ENCODE measurements around the gene VPS9D1. TPM values are rescaled to one million over a fixed set of nuclear protein-coding genes. Genes with fewer than 3 reads are reported as not detected.

VPS9D1 gene
- total and polyA plus RNA-seq, 10 of the 15 experiments (the other 5 are each of a cell fraction or from before 2014, with no cell fraction given) = 0.65 to 4.2 (median 1.1) TPM

- Histone ChIP-seq H3K36me3 (ENCODE audit: control insufficient read depth in 2 of 2, insufficient read depth in 2 of 2, low read length in 1 of 2) (peaks cover 28 to 31% of the 10 kb centered on the region in 2 experiments), H3K79me2 (ENCODE audit: control insufficient read depth, insufficient read depth, low read length) (no peaks in the 10 kb centered on the region), H3K9me3 (replicated peaks; ENCODE audit: control insufficient read depth, insufficient read depth, low read length) (no peaks in the 10 kb centered on the region; the same call in 2 of the 3 replicates), H3K4me3 (no peak overlapping the region), H3K4me2 (ENCODE audit: control insufficient read depth, insufficient read depth) (no peak overlapping the region), H3K4me1 (ENCODE audit: control insufficient read depth, insufficient read depth, low read length) (peaks cover 3% of the 10 kb centered on the region; the same call in 1 of the 2 replicates), H3K27ac (ENCODE audit: control insufficient read depth, insufficient read depth) (no peak overlapping the region), H3K27me3 (replicated peaks in 1 of 2; ENCODE audit: control insufficient read depth in 2 of 2, insufficient read depth in 2 of 2, low read length in 1 of 2) (no peaks in the 10 kb centered on the region), H3K9ac (ENCODE audit: control insufficient read depth, insufficient read depth, low read length) (no peak overlapping the region), H4K20me1 (ENCODE audit: control insufficient read depth, insufficient read depth) (no peaks in the 10 kb centered on the region), H2AFZ (ENCODE audit: control insufficient read depth, low read depth, low read length) (no peak overlapping the region)
- BruUV-seq (replicated peaks) = no TSS peak
- DNase-seq (ENCODE audit: low read depth, low spot score) (no peak), ATAC-seq (no peak), FAIRE-seq (no peak)
- WGBS (ENCODE audit: insufficient coverage, insufficient replicate concordance, low lambda C conversion rate, missing lambda C conversion rate) = 89% methylated on average over 17 of the region's 17 CpGs
- intact Hi-C loops (cut with micrococcal nuclease; ENCODE audit: unreplicated experiment) = no loop called here
- TF ChIP-seq ZNF274 (IDR thresholded peaks at IDR 0.05; ENCODE audit: insufficient read depth, insufficient read length) (no peak), EZH2 (IDR thresholded peaks at IDR 0.05; ENCODE audit: borderline replicate concordance, control insufficient read depth, low read depth, low read length) (no peak), NFYB (IDR thresholded peaks at IDR 0.05; ENCODE audit: insufficient read depth, low read depth, low read length) (no peak), NFIC (IDR thresholded peaks at IDR 0.05; ENCODE audit: low read depth, low read length) (no peak), EGR1 (IDR thresholded peaks at IDR 0.05; ENCODE audit: borderline replicate concordance in 1 of 2, low read depth in 2 of 2, low read length in 2 of 2) (no peak), EP300 (IDR thresholded peaks at IDR 0.05; ENCODE audit: borderline replicate concordance in 1 of 2, control insufficient read depth in 1 of 2, low read depth in 2 of 2, low read length in 2 of 2) (no peak), MTA2 (IDR thresholded peaks at IDR 0.05; ENCODE audit: low read depth) (no peak), EED (IDR thresholded peaks at IDR 0.05; ENCODE audit: low read depth) (no peak), MXI1 (IDR thresholded peaks at IDR 0.05; ENCODE audit: low read depth, low read length) (no peak), JUND (IDR thresholded peaks at IDR 0.05; ENCODE audit: low read depth, low read length) (no peak), NFXL1 (IDR thresholded peaks at IDR 0.05; ENCODE audit: borderline replicate concordance) (no peak), IRF3 (IDR thresholded peaks at IDR 0.05) (no peak), SP1 (IDR thresholded peaks at IDR 0.05; ENCODE audit: low read depth, low read length) (no peak)
- ChIA-PET POLR2A (no interaction called here), RAD21 (ENCODE audit: unreplicated experiment) (no interaction called here), SMC1A (ENCODE audit: uncharacterized antibody, unreplicated experiment) (no interaction called here), CTCF (no interaction called here)
- in situ Hi-C loops (cut with MboI) = no loop called here
Observed at GRCh38 chr16:89733322-89733721, 12.6 kb upstream of the VPS9D1 start.

All from GM12878 (cell line).